ENCODE data around the gene AP2A2.

DNA sequence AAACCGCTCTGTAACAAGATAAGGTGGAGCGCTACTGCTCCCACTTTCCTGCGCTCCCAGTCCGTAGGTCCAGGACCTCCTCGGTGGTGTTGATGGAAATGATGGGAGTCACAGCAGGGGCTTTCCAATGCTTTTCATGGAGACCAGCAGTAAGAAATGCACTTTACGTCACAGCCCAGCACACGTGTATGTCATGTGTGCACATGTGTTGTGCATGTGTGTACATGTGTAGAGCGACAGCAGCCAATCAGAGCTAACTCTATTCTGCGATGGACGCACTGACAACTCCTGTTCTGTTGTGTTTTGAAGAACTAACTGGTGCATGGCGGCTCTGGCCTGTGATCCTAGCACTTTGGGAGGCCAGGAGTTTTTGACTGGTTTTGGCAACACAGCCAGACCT, 16.3 kb upstream of the AP2A2 start:
- TF ChIP-seq, protein P1, sequence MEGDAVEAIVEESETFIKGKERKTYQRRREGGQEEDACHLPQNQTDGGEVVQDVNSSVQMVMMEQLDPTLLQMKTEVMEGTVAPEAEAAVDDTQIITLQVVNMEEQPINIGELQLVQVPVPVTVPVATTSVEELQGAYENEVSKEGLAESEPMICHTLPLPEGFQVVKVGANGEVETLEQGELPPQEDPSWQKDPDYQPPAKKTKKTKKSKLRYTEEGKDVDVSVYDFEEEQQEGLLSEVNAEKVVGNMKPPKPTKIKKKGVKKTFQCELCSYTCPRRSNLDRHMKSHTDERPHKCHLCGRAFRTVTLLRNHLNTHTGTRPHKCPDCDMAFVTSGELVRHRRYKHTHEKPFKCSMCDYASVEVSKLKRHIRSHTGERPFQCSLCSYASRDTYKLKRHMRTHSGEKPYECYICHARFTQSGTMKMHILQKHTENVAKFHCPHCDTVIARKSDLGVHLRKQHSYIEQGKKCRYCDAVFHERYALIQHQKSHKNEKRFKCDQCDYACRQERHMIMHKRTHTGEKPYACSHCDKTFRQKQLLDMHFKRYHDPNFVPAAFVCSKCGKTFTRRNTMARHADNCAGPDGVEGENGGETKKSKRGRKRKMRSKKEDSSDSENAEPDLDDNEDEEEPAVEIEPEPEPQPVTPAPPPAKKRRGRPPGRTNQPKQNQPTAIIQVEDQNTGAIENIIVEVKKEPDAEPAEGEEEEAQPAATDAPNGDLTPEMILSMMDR (IDR thresholded peaks at IDR 0.05 in 2 of 3, conservative IDR thresholded peaks at IDR 0.05 in 1 of 3; ENCODE audit: borderline replicate concordance in 1 of 3, insufficient read depth in 1 of 3, low read depth in 2 of 3, low read length in 2 of 3): no peak
- TF ChIP-seq YY1 (IDR thresholded peaks at IDR 0.05; ENCODE audit: extremely low read depth, insufficient replicate concordance, low read depth, low read length) (no peak), POLR2AphosphoS5 (IDR thresholded peaks at IDR 0.05; ENCODE audit: low read depth, low read length) (no peak), ELF1 (IDR thresholded peaks at IDR 0.05; ENCODE audit: borderline replicate concordance, low read depth) (no peak)
